ENCODE measurements around the gene HSPA1B. TPM values are rescaled to one million over a fixed set of nuclear protein-coding genes. Genes with fewer than 3 reads are reported as not detected.

HSPA1B gene
- total RNA-seq, 1 experiment from 2014 or later = 214 TPM

- Histone ChIP-seq H2AFZ (ENCODE audit: low read depth, low read length, poor library complexity, severe bottlenecking) (no peak overlapping the region), H3K4me3 (replicated peaks in 1 of 2; ENCODE audit: low read depth in 1 of 2, low read length in 2 of 2) (no peak overlapping the region), H3K79me2 (ENCODE audit: insufficient read depth, low read length) (peaks cover 5% of the 10 kb centered on the region; the same call in 1 of the 2 replicates), H3K4me2 (ENCODE audit: low read length) (no peak overlapping the region), H3K9ac (ENCODE audit: low read length) (no peak overlapping the region), H3K9me3 (ENCODE audit: control insufficient read depth in 1 of 2, insufficient read depth in 1 of 2, low read depth in 1 of 2, low read length in 2 of 2) (no peaks in the 10 kb centered on the region), H3K27me3 (ENCODE audit: insufficient read depth, low read length) (no peaks in the 10 kb centered on the region), H3K9me2 (ENCODE audit: insufficient read depth) (no peaks in the 10 kb centered on the region), H3K27ac (ENCODE audit: low read depth, low read length) (no peak overlapping the region; the same call in 1 of the 2 replicates), H3K4me1 (ENCODE audit: control insufficient read depth in 1 of 2, insufficient read depth in 2 of 2, low read length in 2 of 2) (peaks cover 15 to 21% of the 10 kb centered on the region in 2 experiments), H4K20me1 (ENCODE audit: insufficient read depth) (no peaks in the 10 kb centered on the region), H3K36me3 (ENCODE audit: control insufficient read depth in 1 of 2, insufficient read depth in 2 of 2, low read length in 2 of 2) (peaks cover 31 to 57% of the 10 kb centered on the region in 2 experiments)
- BruUV-seq (replicated peaks) = no TSS peak
- no peak for ATAC-seq
- intact Hi-C loops (cut with micrococcal nuclease) = no loop called here
- CTCF ChIA-PET = no interaction called here
- DNase-seq (ENCODE audit: low read depth, low spot score) = no peak
- RAD21 ChIA-PET (ENCODE audit: low non-redundant PET in 1 of 2, low total read pairs in 2 of 2, uncharacterized antibody in 2 of 2, unreplicated experiment in 2 of 2) = no interaction called here
- TF ChIP-seq MAX (IDR thresholded peaks at IDR 0.05) = no peak
- TF ChIP-seq, protein P1, sequence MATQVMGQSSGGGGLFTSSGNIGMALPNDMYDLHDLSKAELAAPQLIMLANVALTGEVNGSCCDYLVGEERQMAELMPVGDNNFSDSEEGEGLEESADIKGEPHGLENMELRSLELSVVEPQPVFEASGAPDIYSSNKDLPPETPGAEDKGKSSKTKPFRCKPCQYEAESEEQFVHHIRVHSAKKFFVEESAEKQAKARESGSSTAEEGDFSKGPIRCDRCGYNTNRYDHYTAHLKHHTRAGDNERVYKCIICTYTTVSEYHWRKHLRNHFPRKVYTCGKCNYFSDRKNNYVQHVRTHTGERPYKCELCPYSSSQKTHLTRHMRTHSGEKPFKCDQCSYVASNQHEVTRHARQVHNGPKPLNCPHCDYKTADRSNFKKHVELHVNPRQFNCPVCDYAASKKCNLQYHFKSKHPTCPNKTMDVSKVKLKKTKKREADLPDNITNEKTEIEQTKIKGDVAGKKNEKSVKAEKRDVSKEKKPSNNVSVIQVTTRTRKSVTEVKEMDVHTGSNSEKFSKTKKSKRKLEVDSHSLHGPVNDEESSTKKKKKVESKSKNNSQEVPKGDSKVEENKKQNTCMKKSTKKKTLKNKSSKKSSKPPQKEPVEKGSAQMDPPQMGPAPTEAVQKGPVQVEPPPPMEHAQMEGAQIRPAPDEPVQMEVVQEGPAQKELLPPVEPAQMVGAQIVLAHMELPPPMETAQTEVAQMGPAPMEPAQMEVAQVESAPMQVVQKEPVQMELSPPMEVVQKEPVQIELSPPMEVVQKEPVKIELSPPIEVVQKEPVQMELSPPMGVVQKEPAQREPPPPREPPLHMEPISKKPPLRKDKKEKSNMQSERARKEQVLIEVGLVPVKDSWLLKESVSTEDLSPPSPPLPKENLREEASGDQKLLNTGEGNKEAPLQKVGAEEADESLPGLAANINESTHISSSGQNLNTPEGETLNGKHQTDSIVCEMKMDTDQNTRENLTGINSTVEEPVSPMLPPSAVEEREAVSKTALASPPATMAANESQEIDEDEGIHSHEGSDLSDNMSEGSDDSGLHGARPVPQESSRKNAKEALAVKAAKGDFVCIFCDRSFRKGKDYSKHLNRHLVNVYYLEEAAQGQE (IDR thresholded peaks at IDR 0.05; ENCODE audit: low read depth) = no peak
- TF ChIP-seq JUND (IDR thresholded peaks at IDR 0.05) = no peak
- POLR2A ChIA-PET = no interaction called here
These were observed 46.1 kb upstream of the HSPA1B start for GRCh38 chr6:31781244-31782125.
